Measurements from ENCODE around the gene CHD6.

CHD6 gene

GRCh38 chr20:41405436-41405835, 212.7 kb downstream of the CHD6 start:
- no peaks in the 10 kb centered on the region for H3K9me3 Mint-ChIP-seq
- H3K27me3 Mint-ChIP-seq (ENCODE audit: low read depth), result no peaks in the 10 kb centered on the region
- H3K4me3 Mint-ChIP-seq, result no peak overlapping the region
- TF ChIP-seq, protein P1, sequence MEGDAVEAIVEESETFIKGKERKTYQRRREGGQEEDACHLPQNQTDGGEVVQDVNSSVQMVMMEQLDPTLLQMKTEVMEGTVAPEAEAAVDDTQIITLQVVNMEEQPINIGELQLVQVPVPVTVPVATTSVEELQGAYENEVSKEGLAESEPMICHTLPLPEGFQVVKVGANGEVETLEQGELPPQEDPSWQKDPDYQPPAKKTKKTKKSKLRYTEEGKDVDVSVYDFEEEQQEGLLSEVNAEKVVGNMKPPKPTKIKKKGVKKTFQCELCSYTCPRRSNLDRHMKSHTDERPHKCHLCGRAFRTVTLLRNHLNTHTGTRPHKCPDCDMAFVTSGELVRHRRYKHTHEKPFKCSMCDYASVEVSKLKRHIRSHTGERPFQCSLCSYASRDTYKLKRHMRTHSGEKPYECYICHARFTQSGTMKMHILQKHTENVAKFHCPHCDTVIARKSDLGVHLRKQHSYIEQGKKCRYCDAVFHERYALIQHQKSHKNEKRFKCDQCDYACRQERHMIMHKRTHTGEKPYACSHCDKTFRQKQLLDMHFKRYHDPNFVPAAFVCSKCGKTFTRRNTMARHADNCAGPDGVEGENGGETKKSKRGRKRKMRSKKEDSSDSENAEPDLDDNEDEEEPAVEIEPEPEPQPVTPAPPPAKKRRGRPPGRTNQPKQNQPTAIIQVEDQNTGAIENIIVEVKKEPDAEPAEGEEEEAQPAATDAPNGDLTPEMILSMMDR (IDR thresholded peaks at IDR 0.05; ENCODE audit: unreplicated experiment in 3 of 3), result no peak
- H3K36me3 Mint-ChIP-seq (ENCODE audit: low read depth), result peaks cover 59% of the 10 kb centered on the region
- peaks cover 24% of the 10 kb centered on the region for H3K4me1 Mint-ChIP-seq
- H3K27ac Mint-ChIP-seq, result no peak overlapping the region

- peaks cover 3% of the 10 kb centered on the region for H3K27me3 Mint-ChIP-seq (ENCODE audit: low read depth)
- H3K27ac Mint-ChIP-seq, result no peak overlapping the region
- no peaks in the 10 kb centered on the region for H3K9me3 Mint-ChIP-seq
- TF ChIP-seq, protein P1 (IDR thresholded peaks at IDR 0.05; ENCODE audit: unreplicated experiment in 3 of 3), result no peak
- peaks cover 10% of the 10 kb centered on the region for H3K4me1 Mint-ChIP-seq
- peaks cover 46% of the 10 kb centered on the region for H3K36me3 Mint-ChIP-seq (ENCODE audit: low read depth)
- no peak overlapping the region for H3K4me3 Mint-ChIP-seq
These were observed 214.6 kb downstream of the CHD6 start for GRCh38 chr20:41403604-41404003.

- peaks cover 11% of the 10 kb centered on the region for H3K36me3 Mint-ChIP-seq (ENCODE audit: low read depth)
- TF ChIP-seq, protein P1 (IDR thresholded peaks at IDR 0.05; ENCODE audit: unreplicated experiment in 3 of 3), result no peak
- peaks cover 3% of the 10 kb centered on the region for H3K27me3 Mint-ChIP-seq (ENCODE audit: low read depth)
- no peak overlapping the region for H3K4me3 Mint-ChIP-seq
- H3K27ac Mint-ChIP-seq, result peak overlapping the region; percentile 23 to 91 (median 70)
- no peaks in the 10 kb centered on the region for H3K9me3 Mint-ChIP-seq
- peaks cover 31% of the 10 kb centered on the region for H3K4me1 Mint-ChIP-seq
These were observed 219.8 kb downstream of the CHD6 start for GRCh38 chr20:41398408-41398807.

DNA sequence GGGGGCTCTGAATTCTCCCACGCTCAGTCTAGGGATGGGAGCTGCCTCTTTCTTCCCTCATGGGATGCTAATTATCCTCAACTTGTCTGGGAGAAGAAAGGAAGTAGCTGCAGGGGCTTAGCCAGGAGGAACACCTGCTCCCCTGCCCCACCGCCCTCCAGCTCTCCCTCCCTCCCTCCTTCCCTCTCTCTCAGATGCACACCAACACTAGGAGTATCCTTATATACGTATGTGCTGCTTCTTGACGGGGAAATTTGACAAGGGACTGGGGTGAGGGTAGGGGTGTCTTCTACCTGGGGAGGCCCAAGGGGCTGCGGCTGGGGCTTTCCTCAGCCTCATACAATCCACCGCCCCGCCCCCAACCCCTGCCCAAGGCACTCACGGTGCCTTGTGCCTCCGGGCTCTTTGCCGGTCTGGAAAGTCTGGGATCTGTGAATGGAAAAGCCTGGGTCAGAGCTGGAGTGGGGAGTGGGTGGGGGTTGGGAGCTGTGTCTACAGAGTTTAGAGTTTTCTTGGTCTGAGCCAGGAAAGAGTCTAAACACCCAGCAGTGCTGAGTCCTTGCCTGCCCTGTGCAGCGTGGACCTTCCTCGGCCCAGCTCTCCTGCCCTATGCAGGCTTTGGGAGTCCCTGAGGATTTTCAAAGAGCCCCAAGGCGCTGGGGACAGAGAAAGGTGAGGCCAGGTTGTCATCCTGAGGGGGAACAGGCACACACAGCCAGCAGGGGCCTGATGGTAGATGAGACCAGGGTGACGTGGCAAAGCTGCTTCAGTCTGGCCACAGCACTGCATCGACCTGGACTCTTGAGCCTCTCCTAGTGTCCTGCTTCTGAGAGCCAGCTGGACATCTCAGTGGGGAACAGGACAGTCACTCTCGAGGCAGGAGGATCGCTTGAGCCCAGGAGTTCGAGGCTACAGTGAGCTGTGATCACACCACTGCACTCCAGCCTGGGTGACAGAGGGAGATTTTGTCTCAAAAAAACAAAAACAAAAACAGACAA, 222.2 kb downstream of the CHD6 start:
- TF ChIP-seq, protein P1 (IDR thresholded peaks at IDR 0.05; ENCODE audit: unreplicated experiment in 3 of 3), result no peak
- no peaks in the 10 kb centered on the region for H3K9me3 Mint-ChIP-seq
- H3K36me3 Mint-ChIP-seq (ENCODE audit: low read depth), result no peaks in the 10 kb centered on the region
- no peak overlapping the region for H3K4me3 Mint-ChIP-seq
- H3K27ac Mint-ChIP-seq, result peak overlapping the region; percentile 5 to 62 (median 40)
- H3K4me1 Mint-ChIP-seq, result peaks cover 47% of the 10 kb centered on the region
- H3K27me3 Mint-ChIP-seq (ENCODE audit: low read depth), result peaks cover 3% of the 10 kb centered on the region

DNA sequence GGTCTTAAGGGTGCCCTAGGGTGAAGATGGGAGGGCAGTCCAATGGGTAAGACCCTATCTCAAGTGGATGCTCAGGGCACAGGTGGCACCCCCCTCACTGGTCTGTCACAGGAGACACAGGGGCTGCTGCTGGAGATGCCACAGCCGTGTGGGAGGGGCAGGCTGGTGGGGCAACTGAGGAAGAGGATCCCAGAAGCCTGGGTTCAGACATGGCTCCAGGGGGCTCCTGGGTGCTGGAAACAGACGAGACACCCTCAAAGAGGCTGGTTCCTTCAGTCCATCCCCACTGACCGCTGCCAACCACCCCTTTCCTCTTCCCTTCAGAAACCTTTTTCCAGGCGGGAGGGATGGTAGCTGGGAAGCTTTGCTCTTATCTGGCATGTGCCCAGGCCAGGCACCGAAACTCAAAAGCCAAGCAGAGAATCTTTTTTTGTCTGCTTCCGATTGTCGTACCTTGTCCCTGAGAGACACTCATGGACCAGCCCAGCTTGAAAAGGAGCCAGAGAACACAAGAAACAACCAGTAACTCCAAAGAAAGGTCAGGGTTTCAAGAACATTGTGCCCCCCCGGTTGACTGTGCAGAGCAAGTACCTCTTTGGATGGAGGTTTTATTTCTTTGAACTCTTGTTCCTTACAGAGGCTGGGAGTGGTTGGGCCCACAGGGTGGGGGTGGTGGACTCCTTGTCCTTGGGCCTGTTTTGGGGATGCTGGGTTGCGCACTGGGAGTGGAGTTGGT, 223.1 kb downstream of the CHD6 start:
- TF ChIP-seq, protein P1 (IDR thresholded peaks at IDR 0.05; ENCODE audit: unreplicated experiment in 3 of 3), result no peak
- Mint-ChIP-seq H3K4me3 (no peak overlapping the region), H3K27me3 (ENCODE audit: low read depth) (peaks cover 1% of the 10 kb centered on the region), H3K9me3 (no peaks in the 10 kb centered on the region), H3K4me1 (peaks cover 51% of the 10 kb centered on the region), H3K36me3 (ENCODE audit: low read depth) (no peaks in the 10 kb centered on the region), H3K27ac (no peak overlapping the region)

Measured in nephron (organoid).